Measurements from ENCODE around the gene ADCY7.

DNA sequence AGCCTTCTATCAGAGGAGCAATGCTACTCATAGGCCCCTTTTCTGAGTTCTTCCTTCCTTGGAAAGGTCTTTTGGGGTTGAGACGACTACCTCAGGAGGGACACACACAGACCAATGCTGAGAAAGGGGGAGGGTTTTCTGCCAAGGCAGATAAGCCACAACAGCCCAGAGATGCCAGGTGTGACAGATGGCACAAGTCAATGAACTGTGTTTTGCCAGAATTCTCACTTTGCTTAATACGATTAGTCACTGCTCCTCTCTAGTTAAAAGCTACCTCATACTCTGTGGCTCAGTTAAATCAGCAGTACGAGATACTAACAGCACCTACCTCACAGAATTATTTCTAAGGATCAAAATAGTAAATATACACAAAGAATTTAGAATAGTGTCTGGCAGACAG lies 94.4 kb downstream of the ADCY7 start:
- TF ChIP-seq, protein P1, sequence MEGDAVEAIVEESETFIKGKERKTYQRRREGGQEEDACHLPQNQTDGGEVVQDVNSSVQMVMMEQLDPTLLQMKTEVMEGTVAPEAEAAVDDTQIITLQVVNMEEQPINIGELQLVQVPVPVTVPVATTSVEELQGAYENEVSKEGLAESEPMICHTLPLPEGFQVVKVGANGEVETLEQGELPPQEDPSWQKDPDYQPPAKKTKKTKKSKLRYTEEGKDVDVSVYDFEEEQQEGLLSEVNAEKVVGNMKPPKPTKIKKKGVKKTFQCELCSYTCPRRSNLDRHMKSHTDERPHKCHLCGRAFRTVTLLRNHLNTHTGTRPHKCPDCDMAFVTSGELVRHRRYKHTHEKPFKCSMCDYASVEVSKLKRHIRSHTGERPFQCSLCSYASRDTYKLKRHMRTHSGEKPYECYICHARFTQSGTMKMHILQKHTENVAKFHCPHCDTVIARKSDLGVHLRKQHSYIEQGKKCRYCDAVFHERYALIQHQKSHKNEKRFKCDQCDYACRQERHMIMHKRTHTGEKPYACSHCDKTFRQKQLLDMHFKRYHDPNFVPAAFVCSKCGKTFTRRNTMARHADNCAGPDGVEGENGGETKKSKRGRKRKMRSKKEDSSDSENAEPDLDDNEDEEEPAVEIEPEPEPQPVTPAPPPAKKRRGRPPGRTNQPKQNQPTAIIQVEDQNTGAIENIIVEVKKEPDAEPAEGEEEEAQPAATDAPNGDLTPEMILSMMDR (IDR thresholded peaks at IDR 0.05) = no peak
- TF ChIP-seq POLR2A (IDR thresholded peaks at IDR 0.05) = no peak

Data from right lobe of liver (tissue), 4 donors.